ENCODE results near the gene NFKBIZ.

DNA sequence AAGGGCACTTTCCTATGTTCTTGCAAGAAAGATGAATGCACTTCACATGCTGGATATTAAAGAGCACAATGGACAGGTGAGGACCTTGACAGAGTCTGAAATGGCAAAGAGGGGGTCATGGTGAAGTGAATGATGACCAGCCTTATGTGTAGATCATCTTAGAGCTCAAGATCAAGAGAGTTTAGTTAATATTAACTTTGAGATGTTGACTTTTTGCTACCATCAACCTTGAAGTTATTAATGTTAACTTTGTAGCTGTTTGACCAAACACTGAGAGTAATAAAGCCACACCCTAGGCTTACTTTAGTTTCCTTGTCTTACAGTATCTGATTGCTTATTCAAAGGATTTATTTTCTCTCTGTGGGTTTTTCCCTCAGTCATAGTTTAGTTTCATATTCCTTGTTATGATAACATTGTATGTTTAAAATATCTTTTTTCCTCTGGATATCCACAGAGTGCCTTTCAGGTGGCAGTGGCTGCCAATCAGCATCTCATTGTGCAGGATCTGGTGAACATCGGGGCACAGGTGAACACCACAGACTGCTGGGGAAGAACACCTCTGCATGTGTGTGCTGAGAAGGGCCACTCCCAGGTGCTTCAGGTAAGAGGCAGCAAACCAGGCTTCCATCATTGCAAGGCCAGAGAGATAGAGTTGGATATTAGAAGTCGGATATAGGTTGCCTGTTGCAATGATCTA, 5.4 kb downstream of the NFKBIZ start:
- TF ChIP-seq, protein P1, sequence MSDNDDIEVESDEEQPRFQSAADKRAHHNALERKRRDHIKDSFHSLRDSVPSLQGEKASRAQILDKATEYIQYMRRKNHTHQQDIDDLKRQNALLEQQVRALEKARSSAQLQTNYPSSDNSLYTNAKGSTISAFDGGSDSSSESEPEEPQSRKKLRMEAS (IDR thresholded peaks at IDR 0.05): no peak
- TF ChIP-seq RAD21 (IDR thresholded peaks at IDR 0.05) (no peak), RXRA (IDR thresholded peaks at IDR 0.05) (no peak), GABPA (IDR thresholded peaks at IDR 0.05 in 1 of 2, conservative IDR thresholded peaks at IDR 0.05 in 1 of 2) (no peak)
- TF ChIP-seq, protein P2, sequence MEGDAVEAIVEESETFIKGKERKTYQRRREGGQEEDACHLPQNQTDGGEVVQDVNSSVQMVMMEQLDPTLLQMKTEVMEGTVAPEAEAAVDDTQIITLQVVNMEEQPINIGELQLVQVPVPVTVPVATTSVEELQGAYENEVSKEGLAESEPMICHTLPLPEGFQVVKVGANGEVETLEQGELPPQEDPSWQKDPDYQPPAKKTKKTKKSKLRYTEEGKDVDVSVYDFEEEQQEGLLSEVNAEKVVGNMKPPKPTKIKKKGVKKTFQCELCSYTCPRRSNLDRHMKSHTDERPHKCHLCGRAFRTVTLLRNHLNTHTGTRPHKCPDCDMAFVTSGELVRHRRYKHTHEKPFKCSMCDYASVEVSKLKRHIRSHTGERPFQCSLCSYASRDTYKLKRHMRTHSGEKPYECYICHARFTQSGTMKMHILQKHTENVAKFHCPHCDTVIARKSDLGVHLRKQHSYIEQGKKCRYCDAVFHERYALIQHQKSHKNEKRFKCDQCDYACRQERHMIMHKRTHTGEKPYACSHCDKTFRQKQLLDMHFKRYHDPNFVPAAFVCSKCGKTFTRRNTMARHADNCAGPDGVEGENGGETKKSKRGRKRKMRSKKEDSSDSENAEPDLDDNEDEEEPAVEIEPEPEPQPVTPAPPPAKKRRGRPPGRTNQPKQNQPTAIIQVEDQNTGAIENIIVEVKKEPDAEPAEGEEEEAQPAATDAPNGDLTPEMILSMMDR (IDR thresholded peaks at IDR 0.05; ENCODE audit: low read depth, low read length, missing input control): no peak

All from liver (tissue), 3 donors.